Gastroesophageal sphincter (tissue), 4 donors: ENCODE measurements around the gene PTPN14. TPM values are rescaled to one million over a fixed set of nuclear protein-coding genes. Genes with fewer than 3 reads are reported as not detected.

Experiments
- ATAC-seq: fragments of 150-250 bp; one replicate; pipeline ENCODE4 v1.9.1; 2016; ENCODE audit warnings: mild to moderate bottlenecking, moderate library complexity
- H3K27ac ChIP-seq, 4 donors: fragments of 200-600 bp; sonication (generic) in 3 of 4; 1 replicate in 3 of 4; 2 replicates in 1 of 4; pipeline ENCODE4 v1.5.1; 2016 to 2019
- H3K27me3 ChIP-seq: fragments of 200-600 bp; sonication (generic); one replicate; pipeline ENCODE4 v1.5.1; 2019
- H3K36me3 ChIP-seq, 2 donors: fragments of 200-600 bp; sonication (generic); one replicate each; pipeline ENCODE4 v1.5.1; 2019; ENCODE audit warnings: control low read depth in 1 of 2
- H3K4me1 ChIP-seq, 3 donors: fragments of 200-600 bp; sonication (generic); 1 replicate in 2 of 3; 2 replicates in 1 of 3; pipeline ENCODE4 v1.5.1; 2016 to 2019; ENCODE audit warnings: control low read depth in 2 of 3
- H3K4me3 ChIP-seq, 2 donors: fragments of 200-600 bp; sonication (generic); one replicate each; pipeline ENCODE4 v1.5.1; 2019; ENCODE audit warnings: mild to moderate bottlenecking in 1 of 2, moderate library complexity in 1 of 2
- H3K9me3 ChIP-seq, 3 donors: fragments of 200-600 bp; sonication (generic); one replicate each; pipeline ENCODE4 v1.5.1; 2017 to 2019; ENCODE audit warnings: control low read depth in 2 of 3
- EP300 ChIP-seq: sonication (generic); formaldehyde crosslinking; IDR thresholded peaks from one replicate; pipeline ENCODE4 v1.6.1; 2017; ENCODE audit warnings: antibody characterized with exemption, mild to moderate bottlenecking
- POLR2A ChIP-seq, 2 donors: fragments of 450-650 bp; IDR thresholded peaks; one replicate each; pipeline ENCODE4 v1.6.1; 2017; ENCODE audit warnings: antibody characterized with exemption in 2 of 2, mild to moderate bottlenecking in 2 of 2, moderate library complexity in 1 of 2
- POLR2AphosphoS5 ChIP-seq: sonication (generic); formaldehyde crosslinking; IDR thresholded peaks from one replicate; pipeline ENCODE4 v1.6.1; 2017; ENCODE audit warnings: antibody characterized with exemption
- WGBS, 2 donors: methylation state at CpG; one replicate each; pipeline ENCODE4 v1.1.5; 2018; ENCODE audit warnings: low coverage in 1 of 2; 5-methylcytosine and 5-hydroxymethylcytosine counted together
- total RNA-seq, 4 donors: library from RNA; depleted of rRNA; stranded (reverse); fragments of >200 nt; gene quantifications; one replicate each; pipeline ENCODE4 v1.1.0, GENCODE V29; 2016
- TF ChIP-seq, protein P1 (sequence below), 4 experiments: fragments of 200-600 bp in 2 of 4; fragments of 450-650 bp in 2 of 4; sonication (generic) in 1 of 4; IDR thresholded peaks; one replicate each; pipeline ENCODE4 v1.5.1; 2017 to 2019; ENCODE audit warnings: antibody characterized with exemption in 4 of 4, mild to moderate bottlenecking in 2 of 4, moderate library complexity in 2 of 4

The PTPN14 gene
- total RNA-seq, 4 donors from 2014 or later = 38.9 to 96.8 (median 75.4) TPM

DNA sequence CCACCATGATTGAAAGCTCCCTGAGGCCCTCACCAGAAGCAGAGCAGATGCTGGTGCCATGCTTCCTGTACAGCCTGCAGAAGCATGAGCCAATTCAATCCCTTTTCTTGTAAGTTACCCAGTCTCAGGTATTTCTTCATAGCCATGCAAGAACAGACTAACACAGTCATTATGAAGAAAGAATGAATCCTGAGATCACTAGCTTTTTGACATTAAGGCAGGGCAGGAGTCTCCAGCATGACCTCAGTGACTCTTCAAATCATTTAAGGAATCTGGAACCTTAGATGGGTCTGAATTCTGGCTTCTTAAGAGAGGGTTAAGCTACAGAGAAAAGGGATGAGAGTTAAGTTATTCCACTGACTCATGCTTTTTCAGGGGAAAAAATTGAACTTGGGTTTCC, 79.0 kb downstream of the PTPN14 start:
- Histone ChIP-seq H3K9me3 (no peaks in the 10 kb centered on the region), H3K4me1 (peaks cover 2 to 70% (median 5%) of the 10 kb centered on the region in 3 donors), H3K36me3 (no peaks in the 10 kb centered on the region), H3K27ac (no peak overlapping the region), H3K4me3 (no peak overlapping the region), H3K27me3 (no peaks in the 10 kb centered on the region)
- ATAC-seq = no peak
- TF ChIP-seq POLR2AphosphoS5 = no peak
- TF ChIP-seq POLR2A (IDR thresholded peaks at IDR 0.05) = no peak
- no peak for TF ChIP-seq EP300
- TF ChIP-seq, protein P1, sequence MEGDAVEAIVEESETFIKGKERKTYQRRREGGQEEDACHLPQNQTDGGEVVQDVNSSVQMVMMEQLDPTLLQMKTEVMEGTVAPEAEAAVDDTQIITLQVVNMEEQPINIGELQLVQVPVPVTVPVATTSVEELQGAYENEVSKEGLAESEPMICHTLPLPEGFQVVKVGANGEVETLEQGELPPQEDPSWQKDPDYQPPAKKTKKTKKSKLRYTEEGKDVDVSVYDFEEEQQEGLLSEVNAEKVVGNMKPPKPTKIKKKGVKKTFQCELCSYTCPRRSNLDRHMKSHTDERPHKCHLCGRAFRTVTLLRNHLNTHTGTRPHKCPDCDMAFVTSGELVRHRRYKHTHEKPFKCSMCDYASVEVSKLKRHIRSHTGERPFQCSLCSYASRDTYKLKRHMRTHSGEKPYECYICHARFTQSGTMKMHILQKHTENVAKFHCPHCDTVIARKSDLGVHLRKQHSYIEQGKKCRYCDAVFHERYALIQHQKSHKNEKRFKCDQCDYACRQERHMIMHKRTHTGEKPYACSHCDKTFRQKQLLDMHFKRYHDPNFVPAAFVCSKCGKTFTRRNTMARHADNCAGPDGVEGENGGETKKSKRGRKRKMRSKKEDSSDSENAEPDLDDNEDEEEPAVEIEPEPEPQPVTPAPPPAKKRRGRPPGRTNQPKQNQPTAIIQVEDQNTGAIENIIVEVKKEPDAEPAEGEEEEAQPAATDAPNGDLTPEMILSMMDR (IDR thresholded peaks at IDR 0.05) = no peak

DNA sequence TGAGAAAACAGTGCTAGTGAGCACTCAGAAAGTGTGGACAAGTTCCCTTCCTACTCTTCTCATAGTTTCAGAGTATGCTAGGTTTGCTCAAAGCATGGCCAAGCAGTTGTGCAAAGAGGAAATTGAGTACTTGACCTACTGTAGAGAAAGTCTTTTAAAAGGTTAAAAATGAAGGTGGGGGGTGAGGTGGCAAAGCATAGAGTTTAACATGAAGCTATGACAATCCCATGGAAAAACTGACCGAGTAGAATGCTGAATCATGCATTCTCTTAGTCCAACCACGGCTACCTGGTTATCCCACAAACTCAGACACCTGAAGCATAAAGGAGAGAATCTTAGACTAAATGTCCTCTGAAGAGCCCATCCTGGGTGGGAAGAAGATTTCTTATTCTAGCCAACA, 79.9 kb downstream of the PTPN14 start:
- no peak for ATAC-seq
- Histone ChIP-seq H3K27me3 (no peaks in the 10 kb centered on the region), H3K4me1 (peaks cover under 1 to 70% (median 9%) of the 10 kb centered on the region in 3 donors), H3K36me3 (no peaks in the 10 kb centered on the region), H3K4me3 (no peak overlapping the region), H3K27ac (no peak overlapping the region), H3K9me3 (no peaks in the 10 kb centered on the region)
- TF ChIP-seq EP300 (no peak), POLR2AphosphoS5 (no peak), POLR2A (IDR thresholded peaks at IDR 0.05) (no peak)
- TF ChIP-seq, protein P1 (IDR thresholded peaks at IDR 0.05) = no peak
- WGBS, 2 donors = 50 to 59% methylated on average over 1 to 2 of the region's 2 CpGs

- Histone ChIP-seq H3K4me1 (peaks cover 0 to 65% (median 13%) of the 10 kb centered on the region in 3 donors), H3K36me3 (no peaks in the 10 kb centered on the region), H3K27me3 (no peaks in the 10 kb centered on the region), H3K27ac (no peak overlapping the region), H3K9me3 (no peaks in the 10 kb centered on the region), H3K4me3 (no peak overlapping the region)
- WGBS, 2 donors = 100% methylated on average over 2 to 3 of the region's 3 CpGs
- TF ChIP-seq POLR2AphosphoS5 = no peak
- TF ChIP-seq, protein P1 (IDR thresholded peaks at IDR 0.05) = no peak
- TF ChIP-seq POLR2A (IDR thresholded peaks at IDR 0.05) = no peak
- no peak for TF ChIP-seq EP300
- no peak for ATAC-seq
Observed at GRCh38 chr1:214470132-214470531, 81.3 kb downstream of the PTPN14 start.

DNA sequence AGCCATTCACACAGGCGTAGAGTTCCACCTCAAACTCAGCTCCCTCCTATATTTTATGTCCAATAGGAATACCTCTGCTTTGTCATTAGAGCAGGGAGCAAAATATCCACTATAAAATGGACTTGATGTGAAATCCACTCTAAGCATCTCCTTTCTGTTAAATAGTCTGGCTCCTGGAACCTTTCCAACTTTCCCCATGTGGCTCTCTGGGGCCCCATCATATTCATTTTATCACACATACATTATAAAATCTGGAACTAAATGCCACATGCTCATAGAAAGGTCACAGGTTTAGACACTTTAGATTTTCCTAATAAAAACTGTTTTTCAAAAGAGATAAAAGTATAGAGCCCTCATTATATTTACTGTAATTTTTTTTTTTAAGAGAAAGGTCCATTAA, 82.1 kb downstream of the PTPN14 start:
- no peaks in the 10 kb centered on the region for H3K9me3 ChIP-seq
- no peak for ATAC-seq
- 83 to 100% methylated on average over 1 of the region's 1 CpG for WGBS, 2 donors
- H3K36me3 ChIP-seq = no peaks in the 10 kb centered on the region
- no peaks in the 10 kb centered on the region for H3K27me3 ChIP-seq
- H3K27ac ChIP-seq = no peak overlapping the region
- H3K4me3 ChIP-seq = no peak overlapping the region
- peaks cover 0 to 60% (median 13%) of the 10 kb centered on the region in 3 donors for H3K4me1 ChIP-seq
- TF ChIP-seq, protein P1 (IDR thresholded peaks at IDR 0.05) = no peak
- no peak for TF ChIP-seq EP300
- no peak for TF ChIP-seq POLR2A (IDR thresholded peaks at IDR 0.05)
- TF ChIP-seq POLR2AphosphoS5 = no peak

GRCh38 chr1:214467078-214467585, 84.3 kb downstream of the PTPN14 start:
- H3K27me3 ChIP-seq = no peaks in the 10 kb centered on the region
- ATAC-seq = no peak
- H3K9me3 ChIP-seq = no peaks in the 10 kb centered on the region
- TF ChIP-seq, protein P1 (IDR thresholded peaks at IDR 0.05) = no peak
- no peak for TF ChIP-seq POLR2A (IDR thresholded peaks at IDR 0.05)
- no peak for TF ChIP-seq EP300
- TF ChIP-seq POLR2AphosphoS5 = no peak
- 89% methylated on average over 1 of the region's 1 CpG; no CpG with 5 or more reads in 1 of the 2 donors for WGBS, 2 donors
- peaks cover 0 to 5% of the 10 kb centered on the region in 2 donors for H3K36me3 ChIP-seq
- no peak overlapping the region for H3K4me3 ChIP-seq
- H3K27ac ChIP-seq = no peak overlapping the region
- peaks cover 0 to 52% (median 13%) of the 10 kb centered on the region in 3 donors for H3K4me1 ChIP-seq
